HEK293 (cell line): ENCODE results near the gene METTL22.

Source experiments
- CTCF ChIA-PET: fragments of 350-600 bp; formaldehyde crosslinking; extraction: SDS; loops from one replicate; lab custom pipeline; 2021; ENCODE audit warnings: antibody characterized with exemption; lab: Yijun Ruan, JAX
- POLR2A ChIA-PET: fragments of 300-600 bp; formaldehyde crosslinking; extraction: SDS; loops from one replicate; lab custom pipeline; 2020; ENCODE audit warnings: antibody characterized with exemption, inconsistent platforms; lab: Yijun Ruan, JAX
- H3K27ac ChIP-seq: fragments of 200-500 bp; sonication (Bioruptor generic); 2 replicates; pipeline ENCODE4 v1.5.1; 2014; ENCODE audit warnings: low read depth, low read length, control low read depth, inconsistent platforms; ENCODE audit errors: extremely low read depth
- H3K36me3 ChIP-seq, 2 experiments: fragments of 200-500 bp in 1 of 2; sonication (Bioruptor generic) in 1 of 2; 1 replicate in 1 of 2; 2 replicates in 1 of 2; pipeline ENCODE4 v1.5.1; 2014 to 2017; ENCODE audit warnings: inconsistent platforms in 2 of 2, low read length in 2 of 2; ENCODE audit not compliant: control insufficient read depth in 2 of 2, insufficient read depth in 1 of 2
- H3K4me1 ChIP-seq: fragments of 200-500 bp; sonication (Bioruptor generic); 2 replicates; pipeline ENCODE4 v1.5.1; 2014; ENCODE audit warnings: mild to moderate bottlenecking, low read length, inconsistent platforms; ENCODE audit not compliant: control insufficient read depth, insufficient read depth
- H3K4me3 ChIP-seq: 2 replicates; pipeline ENCODE4 v1.5.1; 2011; ENCODE audit warnings: low read depth, mild to moderate bottlenecking, control low read depth, low read length, moderate library complexity
- H3K9me3 ChIP-seq: fragments of 200-500 bp; sonication (Bioruptor generic); 2 replicates; pipeline ENCODE4 v1.5.1; 2014; ENCODE audit warnings: low read depth, low read length, inconsistent platforms; ENCODE audit not compliant: control insufficient read depth, insufficient read depth
- GLIS2 ChIP-seq: fragments of 450-650 bp; formaldehyde crosslinking; IDR thresholded peaks from 2 replicates; pipeline ENCODE4 v1.5.1; 2016; ENCODE audit warnings: missing biosample characterization, missing genetic modification characterization
- HOXC10 ChIP-seq: sonication (generic); formaldehyde crosslinking; IDR thresholded peaks from 2 replicates; pipeline ENCODE4 v1.8.1; 2023; ENCODE audit warnings: mild to moderate bottlenecking, missing genetic modification reagents
- KLF1 ChIP-seq: fragments of 450-650 bp; formaldehyde crosslinking; IDR thresholded peaks from 2 replicates; pipeline ENCODE4 v1.5.1; 2016; ENCODE audit warnings: missing biosample characterization, missing genetic modification characterization
- KLF7 ChIP-seq: fragments of 450-650 bp; formaldehyde crosslinking; IDR thresholded peaks from 2 replicates; pipeline ENCODE4 v1.5.1; 2016; ENCODE audit warnings: missing biosample characterization, missing genetic modification characterization, borderline replicate concordance
- KLF8 ChIP-seq: fragments of 450-650 bp; formaldehyde crosslinking; IDR thresholded peaks from 2 replicates; pipeline ENCODE4 v1.5.1; 2016; ENCODE audit warnings: missing biosample characterization, missing genetic modification characterization
- KLF9 ChIP-seq: fragments of 450-650 bp; formaldehyde crosslinking; IDR thresholded peaks from 2 replicates; pipeline ENCODE4 v1.5.1; 2016; ENCODE audit warnings: missing biosample characterization, missing genetic modification characterization, low read depth
- PRDM10 ChIP-seq: fragments of 450-650 bp; formaldehyde crosslinking; IDR thresholded peaks from 2 replicates; pipeline ENCODE4 v1.5.1; 2016; ENCODE audit warnings: missing biosample characterization, missing genetic modification characterization
- SP2 ChIP-seq: fragments of 450-650 bp; formaldehyde crosslinking; IDR thresholded peaks from 2 replicates; pipeline ENCODE4 v1.5.1; 2016; ENCODE audit warnings: missing biosample characterization, missing genetic modification characterization
- SP7 ChIP-seq: fragments of 450-650 bp; formaldehyde crosslinking; IDR thresholded peaks from 2 replicates; pipeline ENCODE4 v1.5.1; 2016; ENCODE audit warnings: missing biosample characterization, missing genetic modification characterization
- TRIM28 ChIP-seq: IDR thresholded peaks from 2 replicates; pipeline ENCODE4 v1.6.1; 2011; ENCODE audit warnings: low read length, control low read depth, borderline replicate concordance
- ZBTB48 ChIP-seq: fragments of 450-650 bp; formaldehyde crosslinking; IDR thresholded peaks from 2 replicates; pipeline ENCODE4 v1.5.1; 2016; ENCODE audit warnings: missing biosample characterization, missing genetic modification characterization
- ZNF2 ChIP-seq: fragments of 450-650 bp; formaldehyde crosslinking; IDR thresholded peaks from 2 replicates; pipeline ENCODE4 v1.5.1; 2016; ENCODE audit warnings: missing biosample characterization, missing genetic modification characterization
- ZNF202 ChIP-seq: fragments of 450-650 bp; formaldehyde crosslinking; IDR thresholded peaks from 2 replicates; pipeline ENCODE4 v1.5.1; 2016; ENCODE audit warnings: missing biosample characterization, missing genetic modification characterization, borderline replicate concordance
- ZNF350 ChIP-seq: fragments of 450-650 bp; formaldehyde crosslinking; IDR thresholded peaks from 2 replicates; pipeline ENCODE4 v1.5.0; 2017; ENCODE audit warnings: missing biosample characterization, mild to moderate bottlenecking, missing genetic modification characterization
- ZNF354C ChIP-seq: fragments of 450-650 bp; formaldehyde crosslinking; IDR thresholded peaks from 2 replicates; pipeline ENCODE4 v1.5.1; 2016; ENCODE audit warnings: missing biosample characterization, missing genetic modification characterization, low read depth, borderline replicate concordance
- ZNF510 ChIP-seq: fragments of 450-650 bp; formaldehyde crosslinking; IDR thresholded peaks from 2 replicates; pipeline ENCODE4 v1.5.1; 2018; ENCODE audit warnings: mild to moderate bottlenecking, missing genetic modification characterization, missing biosample characterization; ENCODE audit not compliant: insufficient replicate concordance
- ZNF521 ChIP-seq: fragments of 450-650 bp; formaldehyde crosslinking; IDR thresholded peaks from 2 replicates; pipeline ENCODE4 v1.5.1; 2017; ENCODE audit warnings: missing biosample characterization, mild to moderate bottlenecking, missing genetic modification characterization
- ZNF548 ChIP-seq: fragments of 450-650 bp; formaldehyde crosslinking; IDR thresholded peaks from 2 replicates; pipeline ENCODE4 v1.5.1; 2016; ENCODE audit warnings: missing biosample characterization, missing genetic modification characterization
- ZNF596 ChIP-seq: fragments of 450-650 bp; IDR thresholded peaks from 2 replicates; pipeline ENCODE4 v1.5.0; 2018; ENCODE audit warnings: missing biosample characterization, mild to moderate bottlenecking, missing genetic modification characterization, moderate library complexity
- ZNF610 ChIP-seq: fragments of 450-650 bp; formaldehyde crosslinking; IDR thresholded peaks from 2 replicates; pipeline ENCODE4 v1.5.1; 2016; ENCODE audit warnings: missing biosample characterization, missing genetic modification characterization, borderline replicate concordance
- ZNF623 ChIP-seq: fragments of 450-650 bp; formaldehyde crosslinking; IDR thresholded peaks from 2 replicates; pipeline ENCODE4 v1.5.1; 2016; ENCODE audit warnings: missing biosample characterization, missing genetic modification characterization
- ZNF785 ChIP-seq: fragments of 450-650 bp; formaldehyde crosslinking; IDR thresholded peaks from 2 replicates; pipeline ENCODE4 v1.5.1; 2016; ENCODE audit warnings: missing biosample characterization, missing genetic modification characterization
- ZNF791 ChIP-seq: fragments of 450-650 bp; formaldehyde crosslinking; IDR thresholded peaks from 2 replicates; pipeline ENCODE4 v1.5.1; 2016; ENCODE audit warnings: missing biosample characterization, missing genetic modification characterization
- ZSCAN30 ChIP-seq: fragments of 450-650 bp; IDR thresholded peaks from 2 replicates; pipeline ENCODE4 v1.5.1; 2018; ENCODE audit warnings: missing biosample characterization, mild to moderate bottlenecking, missing genetic modification characterization, moderate library complexity
- ZSCAN4 ChIP-seq: fragments of 450-650 bp; formaldehyde crosslinking; IDR thresholded peaks from 2 replicates; pipeline ENCODE4 v1.5.1; 2017; ENCODE audit warnings: missing biosample characterization, missing genetic modification characterization

The METTL22 gene

GRCh38 chr16:8634991-8635736 lies 13.7 kb downstream of the METTL22 start (continued):
- no peak for TF ChIP-seq PRDM10 (tag by site-specific recombination)
- no peak for TF ChIP-seq ZNF354C (tag by site-specific recombination)
- TF ChIP-seq ZNF548 (tag by site-specific recombination), result no peak
- TF ChIP-seq ZNF2 (tag by site-specific recombination), result 0 out of 2 replicates have a peak, but pooled peaks have one; percentile 29
- no peak for TF ChIP-seq KLF8 (tag by site-specific recombination)
- no peak for TF ChIP-seq ZNF623 (tag by site-specific recombination)
- TF ChIP-seq SP2 (tag by site-specific recombination), result no peak
- TF ChIP-seq TRIM28, result no peak
- TF ChIP-seq ZNF202 (tag by site-specific recombination), result no peak
- no peak for TF ChIP-seq ZNF791
- no peak for TF ChIP-seq GLIS2
- no peak for TF ChIP-seq ZNF521
- TF ChIP-seq, all 188 proteins: peak for 3

- H3K36me3 ChIP-seq, result peaks cover 10 to 89% of the 10 kb centered on the region in 2 experiments
- POLR2A ChIA-PET, result no interaction called here
These were observed 18.2 kb downstream of the METTL22 start for GRCh38 chr16:8639694-8640093.

GRCh38 chr16:8641671-8642070 lies 20.2 kb downstream of the METTL22 start:
- H3K9me3 ChIP-seq, result no peaks in the 10 kb centered on the region
- no peak overlapping the region for H3K4me3 ChIP-seq
- H3K27ac ChIP-seq, result no peak overlapping the region
- H3K4me1 ChIP-seq, result no peaks in the 10 kb centered on the region
- H3K36me3 ChIP-seq, result peaks cover 0 to 89% of the 10 kb centered on the region in 2 experiments; a peak in 2 of 3 replicates
- ChIA-PET CTCF (interaction anchor here (0.9 kb wide), 1 partner anchor 69 kb away, joined by 3 read pairs; no protein-coding TSS in a partner anchor), POLR2A (no interaction called here)
- TF ChIP-seq ZNF202 (tag by site-specific recombination) (no peak), ZNF510 (tag by site-specific recombination) (no peak), KLF1 (tag by site-specific recombination) (0 out of 2 replicates have a peak, but pooled peaks have one; percentile 25)

More at GRCh38 chr16:8639694-8640093, 18.2 kb downstream of the METTL22 start:
- no peaks in the 10 kb centered on the region for H3K4me1 ChIP-seq
- CTCF ChIA-PET, result interaction anchor here (0.6 to 0.7 kb wide), 2 partner anchors 72 to 138 kb away, joined by 3 read pairs; no protein-coding TSS in a partner anchor
- H3K4me3 ChIP-seq, result no peak overlapping the region
- H3K9me3 ChIP-seq, result no peaks in the 10 kb centered on the region
- TF ChIP-seq ZNF785 (tag by site-specific recombination) (no peak), KLF9 (no peak), SP7 (tag by site-specific recombination) (no peak), ZSCAN30 (no peak), ZNF350 (tag by site-specific recombination) (no peak), ZSCAN4 (no peak), KLF7 (tag by site-specific recombination) (no peak), ZNF610 (tag by site-specific recombination) (no peak), HOXC10 (CRISPR knock-in tag) (no peak), ZNF596 (tag by site-specific recombination) (no peak), ZBTB48 (tag by site-specific recombination) (no peak)
- no peak overlapping the region for H3K27ac ChIP-seq
